Glutamatergic neuron (in vitro differentiated cells): Measurements from ENCODE around the gene CPSF4. TPM values are rescaled to one million over a fixed set of nuclear protein-coding genes. Genes with fewer than 3 reads are reported as not detected.

ENCODE experiments used
- DNase-seq: peaks from one replicate; pipeline ENCODE4 v3.0.0; 2022
- H3K27ac Mint-ChIP-seq: one replicate; pipeline ENCODE4 v1.8.0; 2020; ENCODE audit warnings: mild to moderate bottlenecking, mixed read lengths, inconsistent platforms; ENCODE audit not compliant: unreplicated experiment
- H3K27me3 Mint-ChIP-seq: one replicate; pipeline ENCODE4 v1.8.0; 2020; ENCODE audit warnings: mild to moderate bottlenecking, moderate library complexity, mixed read lengths, inconsistent platforms; ENCODE audit not compliant: unreplicated experiment
- H3K36me3 Mint-ChIP-seq: one replicate; pipeline ENCODE4 v1.8.0; 2020; ENCODE audit warnings: mild to moderate bottlenecking, mixed read lengths, inconsistent platforms; ENCODE audit not compliant: unreplicated experiment
- H3K4me1 Mint-ChIP-seq: one replicate; pipeline ENCODE4 v1.8.0; 2020; ENCODE audit warnings: mild to moderate bottlenecking, low read depth, mixed read lengths, inconsistent platforms; ENCODE audit not compliant: unreplicated experiment
- H3K4me3 Mint-ChIP-seq: one replicate; pipeline ENCODE4 v1.8.0; 2020; ENCODE audit warnings: mild to moderate bottlenecking, mixed read lengths, inconsistent platforms; ENCODE audit not compliant: unreplicated experiment
- H3K9me3 Mint-ChIP-seq: one replicate; pipeline ENCODE4 v1.8.0; 2020; ENCODE audit warnings: mild to moderate bottlenecking, moderate library complexity, mixed read lengths, inconsistent platforms; ENCODE audit not compliant: unreplicated experiment
- total RNA-seq: library from RNA; stranded (reverse); fragmentation: NEBNext Ultra II Directional; extraction: Animal tissue kit (Norgen Biotek cat#: 25700); gene quantifications from one replicate; pipeline ENCODE4 v1.2.1, GENCODE V29; 2021; ENCODE audit not compliant: unreplicated experiment
- TF ChIP-seq, protein P1 (sequence below): fragments of 200-600 bp; sonication (generic); IDR thresholded peaks from one replicate; pipeline ENCODE4 v1.5.0; 2021; ENCODE audit not compliant: partially characterized antibody, unreplicated experiment

The CPSF4 gene
- total RNA-seq, 1 donor from 2014 or later = 106 TPM

DNA sequence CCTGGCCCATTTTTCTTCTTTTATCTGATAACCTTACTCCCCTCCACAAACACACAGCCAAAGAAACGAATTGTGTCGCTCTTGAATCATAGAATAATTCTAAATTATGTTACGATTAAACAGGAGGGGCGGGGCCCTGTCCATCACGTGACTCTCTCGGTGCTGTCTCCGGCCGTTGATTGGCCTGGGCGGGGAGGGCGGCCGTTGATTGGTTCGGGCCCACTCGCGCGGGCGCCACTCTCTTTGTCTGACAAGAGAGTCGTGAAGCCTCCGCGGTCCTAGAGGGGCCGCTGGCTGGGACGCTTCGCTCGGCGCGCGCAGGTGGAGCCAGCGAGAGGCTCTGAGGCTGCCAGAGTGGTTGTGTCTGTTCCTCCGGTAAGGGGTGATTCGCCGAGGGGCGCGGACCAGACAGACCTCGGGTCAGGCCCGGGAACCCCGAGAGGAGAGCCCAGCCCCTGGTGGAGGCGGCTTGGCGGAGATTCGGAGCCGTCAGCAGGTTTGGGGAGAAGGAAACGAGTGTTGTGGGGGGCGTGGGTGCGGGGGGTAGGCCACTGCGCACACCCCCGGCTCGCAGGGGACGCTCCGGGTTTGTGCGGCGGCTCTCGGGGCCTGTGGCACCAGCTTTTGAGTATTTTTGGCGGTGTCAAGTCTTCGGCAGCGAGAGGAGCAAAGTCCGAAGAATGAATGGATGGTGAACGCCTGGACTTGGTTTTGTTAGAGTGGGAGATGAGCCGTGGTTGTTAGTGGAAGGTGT is 34.0 kb downstream of the CPSF4 start, which contains the start of gene ZNF789:
Gene ZNF789, plus strand, starts transcription at position 330 of the 754 bp plus-strand sequence. CDS start 3,567 bp downstream, outside the sequence.
- peaks cover 14% of the 10 kb centered on the region for H3K27me3 Mint-ChIP-seq
- DNase-seq = peak; percentile 99
- peak within 1 kb of the TSS; percentile 98 for H3K27ac Mint-ChIP-seq
- H3K9me3 Mint-ChIP-seq = peaks cover 8% of the 10 kb centered on the region
- TF ChIP-seq, protein P1, sequence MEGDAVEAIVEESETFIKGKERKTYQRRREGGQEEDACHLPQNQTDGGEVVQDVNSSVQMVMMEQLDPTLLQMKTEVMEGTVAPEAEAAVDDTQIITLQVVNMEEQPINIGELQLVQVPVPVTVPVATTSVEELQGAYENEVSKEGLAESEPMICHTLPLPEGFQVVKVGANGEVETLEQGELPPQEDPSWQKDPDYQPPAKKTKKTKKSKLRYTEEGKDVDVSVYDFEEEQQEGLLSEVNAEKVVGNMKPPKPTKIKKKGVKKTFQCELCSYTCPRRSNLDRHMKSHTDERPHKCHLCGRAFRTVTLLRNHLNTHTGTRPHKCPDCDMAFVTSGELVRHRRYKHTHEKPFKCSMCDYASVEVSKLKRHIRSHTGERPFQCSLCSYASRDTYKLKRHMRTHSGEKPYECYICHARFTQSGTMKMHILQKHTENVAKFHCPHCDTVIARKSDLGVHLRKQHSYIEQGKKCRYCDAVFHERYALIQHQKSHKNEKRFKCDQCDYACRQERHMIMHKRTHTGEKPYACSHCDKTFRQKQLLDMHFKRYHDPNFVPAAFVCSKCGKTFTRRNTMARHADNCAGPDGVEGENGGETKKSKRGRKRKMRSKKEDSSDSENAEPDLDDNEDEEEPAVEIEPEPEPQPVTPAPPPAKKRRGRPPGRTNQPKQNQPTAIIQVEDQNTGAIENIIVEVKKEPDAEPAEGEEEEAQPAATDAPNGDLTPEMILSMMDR = no peak
- no peaks in the 10 kb centered on the region for H3K36me3 Mint-ChIP-seq
- H3K4me1 Mint-ChIP-seq = no peaks in the 10 kb centered on the region
- H3K4me3 Mint-ChIP-seq = peak within 1 kb of the TSS; percentile 94

- DNase-seq = no peak
Measured at GRCh38 chr7:99473315-99473596, 34.5 kb downstream of the CPSF4 start.

GRCh38 chr7:99476107-99476506 is 37.4 kb downstream of the CPSF4 start:
- Mint-ChIP-seq H3K4me1 (peaks cover 5% of the 10 kb centered on the region), H3K27me3 (peaks cover 12% of the 10 kb centered on the region), H3K27ac (no peak overlapping the region), H3K36me3 (no peaks in the 10 kb centered on the region), H3K9me3 (peaks cover 3% of the 10 kb centered on the region), H3K4me3 (no peak overlapping the region)
- TF ChIP-seq, protein P1 = no peak
- DNase-seq = no peak

More at GRCh38 chr7:99473315-99473596, 34.5 kb downstream of the CPSF4 start:
- Mint-ChIP-seq H3K9me3 (peaks cover 8% of the 10 kb centered on the region), H3K4me1 (peaks cover 3% of the 10 kb centered on the region), H3K36me3 (no peaks in the 10 kb centered on the region), H3K27me3 (peaks cover 16% of the 10 kb centered on the region), H3K4me3 (peak overlapping the region; percentile 94), H3K27ac (peak overlapping the region; percentile 98)
- TF ChIP-seq, protein P1 = no peak

- DNase-seq = no peak
- no peaks in the 10 kb centered on the region for H3K36me3 Mint-ChIP-seq
- H3K4me3 Mint-ChIP-seq = peak overlapping the region; percentile 42
- H3K9me3 Mint-ChIP-seq = no peaks in the 10 kb centered on the region
- H3K27ac Mint-ChIP-seq = peak overlapping the region; percentile 44
- peaks cover 5% of the 10 kb centered on the region for H3K4me1 Mint-ChIP-seq
- peaks cover 2% of the 10 kb centered on the region for H3K27me3 Mint-ChIP-seq
- TF ChIP-seq, protein P1 = no peak
Measured at GRCh38 chr7:99478464-99479440, 40.0 kb downstream of the CPSF4 start.
